Right atrium auricular region (tissue), 2 donors: ENCODE measurements around the gene UQCC5. TPM values are rescaled to one million over a fixed set of nuclear protein-coding genes. Genes with fewer than 3 reads are reported as not detected.
A peak's percentile ranks its signal among the peaks of the same experiment; 100 is the strongest.

ENCODE experiments used
- DNase-seq: peaks from one replicate; pipeline ENCODE4 v3.0.0-alpha.2; 2019; ENCODE audit warnings: low spot score
- H3K27ac ChIP-seq, 2 donors: fragments of 200-600 bp; sonication (generic); 1 replicate in 1 of 2; 2 replicates in 1 of 2; pipeline ENCODE4 v1.5.1; 2016 to 2019
- H3K27me3 ChIP-seq, 2 donors: fragments of 200-600 bp; sonication (generic); one replicate each; pipeline versions ENCODE4 v1.5.1 to v1.6.0; 2017 to 2019
- H3K36me3 ChIP-seq: fragments of 200-600 bp; sonication (generic); one replicate; pipeline ENCODE4 v1.5.1; 2016
- H3K4me1 ChIP-seq, 2 donors: fragments of 200-600 bp; sonication (generic); one replicate each; pipeline versions ENCODE4 v1.5.1 to v1.6.0; 2017 to 2019
- H3K4me3 ChIP-seq, 2 donors: fragments of 200-600 bp; sonication (generic); 1 replicate in 1 of 2; 2 replicates in 1 of 2; pipeline ENCODE4 v1.5.1; 2017 to 2019; ENCODE audit warnings: mild to moderate bottlenecking in 1 of 2, moderate library complexity in 1 of 2
- H3K9me3 ChIP-seq, 2 donors: fragments of 200-600 bp; sonication (generic); one replicate each; pipeline ENCODE4 v1.5.1; 2019
- CTCF ChIP-seq, 2 donors: fragments of 200-600 bp; sonication (generic); IDR thresholded peaks; one replicate each; pipeline ENCODE4 v1.5.1; 2019; ENCODE audit warnings: antibody characterized with exemption in 2 of 2
- total RNA-seq, 2 donors: library from RNA; depleted of rRNA; stranded (reverse); fragments of >200 nt; gene quantifications; one replicate each; pipeline ENCODE4 v1.1.0, GENCODE V29; 2016

Gene UQCC5
- total RNA-seq, 2 donors from 2014 or later: 1.2 to 3.1 TPM

DNA sequence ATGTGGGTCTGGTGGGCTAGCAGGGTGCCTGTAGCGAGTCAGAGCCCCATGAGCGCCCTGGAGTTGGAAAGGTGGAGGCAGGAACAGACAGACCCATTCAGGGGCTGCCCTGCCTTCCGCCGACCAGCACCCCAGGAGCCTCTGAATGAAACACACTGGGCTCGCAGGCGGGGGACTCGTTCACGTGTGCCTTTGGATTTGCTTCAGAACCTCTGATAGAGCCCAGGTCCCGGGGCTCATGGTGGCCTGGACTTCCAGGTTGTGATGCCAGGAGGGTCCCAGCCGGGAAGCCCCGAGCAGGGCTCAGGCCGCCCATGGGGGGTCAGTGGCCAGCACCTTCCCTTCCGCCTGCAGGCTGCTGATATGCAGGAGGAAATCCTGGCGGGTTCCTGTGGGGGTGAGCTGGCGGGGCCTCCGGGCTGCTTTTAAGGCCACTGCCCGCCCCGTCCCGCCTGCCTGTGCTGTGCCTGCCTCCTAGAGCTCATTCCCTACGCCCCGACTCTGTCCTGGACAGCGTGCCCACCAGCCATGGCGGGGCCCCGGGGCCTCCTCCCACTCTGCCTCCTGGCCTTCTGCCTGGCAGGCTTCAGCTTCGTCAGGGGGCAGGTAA, 41.4 kb upstream of the UQCC5 start, which contains the start of gene STAB1:
TSS of gene STAB1 (plus strand) at position 453 of the 610 bp plus-strand sequence. CDS start at position 529, 76 bp downstream.
- Histone ChIP-seq H3K4me3 (peak within 1 kb of the TSS; percentile 23 to 49), H3K27ac (peak within 1 kb of the TSS; percentile 63 to 69), H3K27me3 (no peaks in the 10 kb centered on the region), H3K36me3 (peaks cover 33% of the 10 kb centered on the region), H3K4me1 (peaks cover 0 to 61% of the 10 kb centered on the region in 2 donors), H3K9me3 (no peaks in the 10 kb centered on the region)
- DNase-seq: peak; percentile 77
- no peak for TF ChIP-seq CTCF (IDR thresholded peaks at IDR 0.05)

- peak; percentile 81 for DNase-seq
- Histone ChIP-seq H3K27me3 (no peaks in the 10 kb centered on the region), H3K9me3 (no peaks in the 10 kb centered on the region), H3K36me3 (peaks cover 23% of the 10 kb centered on the region), H3K27ac (peak overlapping the region; percentile 63 to 69), H3K4me1 (peaks cover 0 to 53% of the 10 kb centered on the region in 2 donors), H3K4me3 (peak overlapping the region; percentile 23 to 49)
- no peak for TF ChIP-seq CTCF (IDR thresholded peaks at IDR 0.05)
These were observed 40.4 kb upstream of the UQCC5 start for GRCh38 chr3:52495777-52496602.

DNA sequence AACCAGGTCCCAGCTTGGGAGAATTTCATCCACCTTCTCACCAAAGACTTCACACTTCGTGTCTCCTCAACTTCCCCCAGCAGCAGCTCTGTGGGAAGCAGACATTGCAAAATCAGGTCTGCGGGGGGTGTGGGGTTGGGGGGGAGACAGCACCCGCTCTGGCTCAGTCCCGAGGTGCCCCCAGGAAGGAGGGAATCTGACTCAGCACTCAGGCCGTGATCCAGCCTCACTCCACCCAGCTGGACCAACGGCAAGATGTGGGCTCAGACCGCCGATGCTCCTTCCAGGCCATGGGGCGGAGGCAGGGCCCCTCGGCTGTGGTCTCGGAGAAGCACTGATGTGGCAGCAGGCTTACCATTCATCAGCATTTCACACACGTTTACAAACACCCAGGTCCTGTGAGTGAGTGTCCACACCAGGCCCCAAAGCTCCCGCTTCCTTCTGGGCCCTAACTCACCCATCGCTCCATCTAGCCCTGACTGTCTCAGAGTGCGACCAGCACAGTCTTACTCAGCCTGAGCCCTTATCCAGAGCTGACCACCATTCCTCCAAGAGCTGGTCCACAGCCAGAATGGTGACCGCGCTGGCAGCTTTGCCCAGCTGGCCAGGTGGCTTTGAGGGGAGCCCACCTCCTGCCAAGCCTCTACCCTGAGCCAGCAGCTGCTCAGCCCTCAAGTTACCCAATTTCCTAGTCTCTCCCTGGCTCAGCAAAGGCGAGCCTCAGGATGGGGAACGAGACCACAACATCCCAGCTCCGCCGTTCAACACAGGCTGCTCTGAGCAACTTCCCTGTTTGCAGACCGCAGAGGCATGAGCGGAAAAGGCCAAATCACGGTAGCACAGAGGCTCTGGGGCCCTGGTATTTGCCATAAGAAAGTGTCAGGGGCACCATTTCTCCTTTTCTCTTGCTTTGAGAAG, 38.0 kb upstream of the UQCC5 start:
- no peak overlapping the region for H3K27ac ChIP-seq
- H3K4me1 ChIP-seq: peaks cover 0 to 32% of the 10 kb centered on the region in 2 donors
- no peaks in the 10 kb centered on the region for H3K36me3 ChIP-seq
- TF ChIP-seq CTCF (IDR thresholded peaks at IDR 0.05): no peak
- peak; percentile 75 for DNase-seq
- no peak overlapping the region for H3K4me3 ChIP-seq
- no peaks in the 10 kb centered on the region for H3K27me3 ChIP-seq
- H3K9me3 ChIP-seq: no peaks in the 10 kb centered on the region

GRCh38 chr3:52501046-52501445, 35.4 kb upstream of the UQCC5 start:
- Histone ChIP-seq H3K27me3 (no peaks in the 10 kb centered on the region), H3K27ac (no peak overlapping the region), H3K4me3 (no peak overlapping the region), H3K9me3 (no peaks in the 10 kb centered on the region), H3K36me3 (no peaks in the 10 kb centered on the region), H3K4me1 (peaks cover 0 to 6% of the 10 kb centered on the region in 2 donors)
- no peak for TF ChIP-seq CTCF (IDR thresholded peaks at IDR 0.05)
- DNase-seq: no peak

DNA sequence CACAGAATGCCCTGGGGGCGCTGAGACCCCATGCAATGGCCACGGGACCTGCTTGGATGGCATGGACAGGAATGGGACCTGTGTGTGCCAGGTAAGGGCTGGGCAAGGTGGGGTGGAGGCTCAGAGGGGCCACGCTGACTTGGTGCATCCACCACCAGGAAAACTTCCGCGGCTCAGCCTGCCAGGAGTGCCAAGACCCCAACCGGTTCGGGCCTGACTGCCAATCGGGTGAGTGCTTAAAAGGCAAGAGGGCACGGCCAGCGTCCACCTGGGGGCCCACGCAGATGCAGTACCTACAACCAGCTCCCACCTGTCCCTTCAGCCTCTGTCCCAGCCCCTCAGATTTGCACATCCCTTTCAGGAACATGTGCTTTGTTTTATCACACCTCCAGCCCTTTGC, 34.4 kb upstream of the UQCC5 start:
- no peaks in the 10 kb centered on the region for H3K27me3 ChIP-seq
- no peak overlapping the region for H3K4me3 ChIP-seq
- no peaks in the 10 kb centered on the region for H3K9me3 ChIP-seq
- H3K27ac ChIP-seq: no peak overlapping the region
- no peaks in the 10 kb centered on the region for H3K36me3 ChIP-seq
- no peak for TF ChIP-seq CTCF (IDR thresholded peaks at IDR 0.05)
- no peak for DNase-seq
- no peaks in the 10 kb centered on the region for H3K4me1 ChIP-seq
